NCI-H748 (cell line): ENCODE data around the gene SEC31B.

ENCODE experiments used
- DNase-seq: peaks from one replicate; lab custom pipeline; 2025; ENCODE audit not compliant: unreplicated experiment; lab: John Stamatoyannopoulos, UW

SEC31B gene

DNA sequence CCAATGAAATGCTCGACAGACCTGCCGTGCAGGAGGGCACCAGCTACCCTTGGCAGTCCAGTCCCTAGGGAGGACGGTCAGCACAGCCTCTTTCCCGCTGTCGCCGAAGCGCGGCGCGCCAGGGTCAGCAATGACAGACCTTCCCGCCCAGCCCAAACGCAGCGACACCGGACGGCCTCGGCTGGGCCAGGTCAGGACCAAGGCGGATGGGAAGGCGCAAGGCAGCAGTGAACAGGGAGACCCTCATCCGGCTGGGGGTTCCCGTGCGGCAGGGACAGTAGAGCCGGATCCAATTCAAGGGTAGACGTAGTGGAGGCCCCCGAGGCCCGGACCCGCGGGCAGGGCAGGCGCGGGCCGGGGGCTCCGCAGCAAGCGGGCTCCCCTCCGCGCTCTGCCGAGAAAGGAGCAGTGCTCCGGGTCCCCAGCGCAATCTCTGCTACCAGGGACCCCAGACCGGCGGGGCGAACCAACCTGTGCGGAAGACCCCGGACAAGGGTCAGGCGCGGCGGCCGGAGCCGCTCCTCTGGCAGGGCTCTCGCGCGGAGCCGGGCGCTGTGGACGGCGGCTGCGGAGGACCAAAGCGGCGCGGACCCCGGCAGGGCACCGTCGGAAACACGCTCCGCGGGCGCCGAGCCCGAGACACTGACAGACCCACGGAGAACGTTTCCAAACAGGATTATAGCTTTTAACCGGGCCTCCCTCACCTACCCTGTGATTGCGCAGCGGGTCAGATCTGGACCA, at the start of gene SEC31B:
TSS of gene SEC31B (minus strand) at position 551 of the 741 bp plus-strand sequence. CDS start 2,909 bp downstream, outside the sequence.
- peak; percentile 74 for DNase-seq

GRCh38 chr10:100568912-100569311, 49.3 kb upstream of the SEC31B start:
- DNase-seq, result no peak

DNA sequence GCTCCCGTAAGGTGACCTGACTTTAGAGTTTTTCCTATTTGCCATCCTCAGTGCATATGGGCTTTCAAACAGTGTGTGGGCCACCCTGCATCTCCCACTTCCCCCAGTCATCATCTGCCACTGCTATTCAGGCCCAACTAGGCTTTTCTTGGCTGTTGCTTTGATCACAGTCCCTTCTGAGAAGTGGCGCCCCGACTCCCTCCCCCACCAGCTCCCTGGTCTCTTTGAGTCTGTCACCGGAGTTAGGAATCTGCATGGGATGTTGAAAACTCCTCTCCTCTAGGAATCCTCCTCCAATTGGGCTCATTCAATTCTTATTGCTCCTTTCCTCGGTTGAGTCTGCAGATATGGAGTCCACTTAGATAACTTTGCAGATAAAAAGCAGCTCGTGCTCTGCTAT, 48.2 kb upstream of the SEC31B start:
- DNase-seq, result no peak

DNA sequence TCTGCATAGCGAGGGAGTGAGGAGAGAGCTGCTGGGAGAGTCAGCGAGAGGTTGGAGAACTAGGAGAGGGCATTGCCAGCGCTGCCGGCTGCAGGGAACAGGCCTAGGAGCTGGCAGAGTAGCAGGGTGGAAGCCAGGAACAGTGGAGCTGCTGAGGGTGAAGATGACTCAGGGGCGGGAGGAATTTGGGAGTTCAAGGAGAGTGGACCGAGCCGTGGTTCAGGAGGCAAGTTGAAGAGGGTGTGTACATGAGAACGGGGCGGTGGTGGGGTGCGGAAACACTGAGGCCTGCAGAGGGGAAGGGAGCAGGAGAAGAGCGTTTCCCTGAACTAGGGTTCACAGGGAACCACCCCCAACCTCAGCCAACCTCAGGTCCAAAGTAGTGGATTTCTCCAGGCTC, 47.6 kb upstream of the SEC31B start:
- no peak for DNase-seq

GRCh38 chr10:100566561-100566960, 46.9 kb upstream of the SEC31B start:
- no peak for DNase-seq

DNA sequence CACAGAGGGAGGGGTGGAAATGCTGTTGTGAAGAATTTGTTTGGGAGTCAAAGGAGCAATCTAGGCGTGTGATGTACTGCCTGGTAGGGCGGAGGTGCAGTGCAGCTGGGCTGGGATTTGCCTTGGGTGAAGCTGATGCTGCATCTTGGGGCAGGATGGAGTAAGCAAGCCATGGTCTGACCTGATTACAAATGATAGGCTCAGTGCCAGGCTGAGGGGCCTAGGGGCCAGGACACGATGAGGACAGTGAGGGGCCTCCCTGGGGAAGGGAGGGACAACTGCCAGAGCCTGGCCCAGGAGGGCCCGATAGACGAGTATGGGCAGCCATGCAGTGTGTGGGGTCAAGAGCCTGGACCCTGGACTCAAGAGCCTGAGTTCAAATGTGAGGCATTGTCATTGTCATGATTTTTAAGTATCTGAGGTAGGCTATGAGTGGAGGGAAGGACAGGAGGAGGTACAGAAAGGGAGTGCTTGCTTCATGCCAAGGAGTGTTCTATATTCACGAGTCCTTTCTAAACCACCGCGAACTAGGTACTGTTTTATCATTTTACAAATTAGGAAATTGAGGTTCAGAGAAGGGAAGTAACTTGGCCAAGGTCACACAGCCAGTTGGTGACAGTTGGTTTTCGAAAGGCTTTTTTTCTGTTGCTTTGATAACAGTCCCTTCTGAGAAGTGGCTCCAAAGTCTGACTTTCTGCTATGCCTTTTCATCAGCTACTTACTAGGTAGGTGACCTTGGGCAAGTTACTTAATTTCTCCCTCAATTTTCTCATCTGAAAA, 45.7 kb upstream of the SEC31B start:
- DNase-seq, result no peak

DNA sequence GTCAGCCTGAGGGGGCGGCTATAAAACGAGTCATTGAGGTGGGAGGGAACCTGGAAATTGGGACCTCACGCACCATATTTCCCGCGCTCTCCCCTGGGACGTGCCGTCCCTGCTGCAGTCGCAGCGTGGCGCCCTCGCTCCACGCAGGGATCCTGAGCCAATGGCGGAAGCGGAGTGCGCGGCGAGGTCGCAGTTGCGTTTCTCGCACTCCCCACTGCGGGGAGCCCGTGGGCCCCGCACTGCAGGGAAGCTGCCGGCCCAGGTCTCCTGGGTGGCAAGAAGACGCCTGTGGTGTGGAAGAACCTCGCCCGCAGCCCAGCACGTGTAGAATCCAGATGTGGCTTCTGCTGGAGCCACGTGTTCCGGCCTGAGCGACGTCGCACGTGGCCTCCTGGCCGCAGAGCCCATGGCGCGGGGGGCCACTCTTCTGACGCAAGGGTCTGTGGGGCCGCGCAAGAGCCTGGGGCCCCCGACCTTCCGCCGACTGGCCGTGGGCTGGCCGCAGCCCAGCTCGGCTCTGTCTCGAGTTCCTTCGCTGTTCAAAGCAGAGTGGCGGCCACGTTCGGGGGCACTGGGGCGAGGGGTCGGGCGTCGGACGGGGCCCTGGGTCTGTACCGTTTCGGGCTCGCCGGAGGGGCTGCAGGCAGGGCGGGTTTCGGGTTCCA, 42.5 kb upstream of the SEC31B start:
- DNase-seq, result no peak

DNA sequence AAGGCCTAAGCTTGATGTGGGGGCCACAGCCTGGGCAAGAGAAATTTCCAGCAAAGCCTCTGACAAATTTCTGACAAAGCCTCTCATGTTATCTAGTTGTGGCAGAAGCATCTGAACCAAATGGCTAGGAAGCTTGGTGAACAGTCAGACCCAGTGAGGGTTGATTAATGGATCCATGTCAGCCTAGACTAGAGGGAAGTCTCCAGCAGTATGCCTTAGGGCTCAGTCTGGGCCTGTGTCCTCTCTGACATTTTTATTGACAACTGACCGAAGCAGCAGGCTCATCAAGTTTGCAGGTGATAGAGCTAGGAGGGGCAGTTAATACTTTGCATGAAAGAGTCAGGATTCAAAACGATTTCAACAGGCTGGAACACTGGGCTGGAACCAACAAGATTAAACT, 41.3 kb upstream of the SEC31B start:
- no peak for DNase-seq

DNA sequence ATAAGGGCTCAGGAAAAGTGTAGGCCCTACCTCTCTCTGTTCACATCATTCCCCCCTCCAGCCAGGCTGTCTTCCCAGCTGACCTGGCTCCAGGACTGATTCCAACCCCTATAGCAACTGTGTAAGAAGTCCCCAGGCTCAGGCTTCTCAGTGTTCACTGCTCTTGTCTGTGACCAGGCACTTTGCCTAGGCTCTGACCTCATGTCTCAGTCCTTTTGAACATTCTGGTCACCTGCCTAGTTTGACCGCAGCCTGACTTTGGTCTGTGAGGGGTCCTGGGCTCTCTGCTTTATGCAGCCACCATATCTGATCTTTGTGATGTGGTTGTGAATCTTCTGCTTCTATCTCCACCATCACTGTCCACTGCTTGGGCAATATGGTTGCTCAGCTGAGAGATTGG, 40.6 kb upstream of the SEC31B start:
- DNase-seq, result no peak

DNA sequence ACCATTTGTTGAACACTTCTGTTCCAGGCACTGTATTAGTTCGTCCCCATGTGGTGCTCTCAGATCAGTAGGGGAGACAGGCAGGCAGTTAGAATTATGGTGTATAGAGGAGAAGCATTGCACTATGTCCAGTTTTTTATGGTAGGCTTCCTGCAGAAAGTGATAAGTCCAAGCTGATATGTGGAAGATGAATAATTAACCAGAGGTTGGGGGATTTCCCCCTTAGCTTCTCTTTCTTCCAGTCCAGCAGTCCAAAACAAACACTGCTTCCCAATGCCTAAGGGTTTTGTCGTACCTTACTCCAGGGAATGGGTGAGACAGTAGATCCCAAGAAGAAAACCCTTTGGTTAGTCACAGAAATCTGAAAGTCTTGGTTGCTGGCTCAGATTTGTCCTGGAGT, 35.2 kb upstream of the SEC31B start:
- DNase-seq, result no peak

DNA sequence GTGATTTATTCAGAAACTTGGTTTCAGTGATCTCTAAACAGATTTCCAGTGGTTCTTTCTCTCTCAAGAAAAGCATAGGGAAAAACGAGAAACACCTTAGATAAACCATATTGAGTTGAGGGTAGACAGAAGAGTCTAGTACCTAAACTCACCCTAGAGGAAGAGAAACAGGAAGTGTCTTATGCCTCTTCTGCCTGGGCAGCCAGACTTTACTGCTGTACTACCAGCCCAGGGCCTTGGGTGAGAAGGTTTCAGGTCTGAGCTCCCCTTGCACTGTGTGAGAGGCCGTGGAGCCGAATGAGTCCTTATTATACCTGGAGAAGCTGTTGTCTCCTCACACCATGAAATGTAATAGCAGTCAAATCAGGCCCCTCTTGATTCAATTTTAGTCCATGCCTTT, 34.3 kb upstream of the SEC31B start:
- DNase-seq, result no peak

GRCh38 chr10:100551738-100552137, 32.1 kb upstream of the SEC31B start:
- DNase-seq, result no peak

DNA sequence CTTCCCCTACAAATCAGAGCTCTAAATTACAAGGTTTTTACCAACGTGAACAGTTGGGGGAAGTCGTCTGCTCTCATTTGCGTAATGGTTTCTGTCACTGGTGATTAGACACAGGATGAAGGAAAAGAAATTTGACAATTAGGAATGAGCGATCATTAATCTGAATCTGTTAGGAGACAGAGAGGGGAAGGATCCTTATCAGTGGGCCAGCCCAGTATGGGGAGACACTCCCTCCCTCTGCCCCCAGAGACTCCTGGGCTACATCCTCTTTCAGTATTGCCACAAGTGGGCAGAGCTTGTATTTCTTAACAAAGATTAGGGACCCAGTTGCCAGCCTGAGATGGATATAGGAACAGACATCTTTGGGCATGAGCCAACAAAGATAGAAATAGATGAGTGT, 31.5 kb upstream of the SEC31B start:
- DNase-seq, result no peak

DNA sequence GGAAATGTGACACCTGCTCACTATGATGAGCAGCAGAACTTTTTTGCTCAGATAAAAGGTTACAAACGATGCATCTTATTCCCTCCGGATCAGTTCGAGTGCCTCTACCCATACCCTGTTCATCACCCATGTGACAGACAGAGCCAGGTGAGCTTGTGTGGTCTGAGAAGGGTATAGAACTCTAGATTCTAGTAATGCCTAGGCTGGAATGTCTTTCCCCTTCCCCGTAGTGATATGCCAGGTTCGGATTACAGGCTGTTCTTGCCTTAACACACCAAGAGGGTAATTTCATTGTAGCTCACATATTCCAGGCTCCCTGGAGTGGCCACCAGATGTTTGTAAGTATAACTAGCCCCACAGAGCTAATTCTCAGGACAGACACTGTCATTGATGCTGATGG, 25.3 kb upstream of the SEC31B start:
- DNase-seq, result no peak

GRCh38 chr10:100537475-100537874, 17.8 kb upstream of the SEC31B start:
- DNase-seq, result no peak

GRCh38 chr10:100535715-100536353, 16.2 kb upstream of the SEC31B start, which contains the start of gene HIF1AN:
Gene HIF1AN (plus strand): TSS chr10:100535943. CDS start chr10:100535959, 16 bp downstream.
- DNase-seq, result peak; percentile 91

DNA sequence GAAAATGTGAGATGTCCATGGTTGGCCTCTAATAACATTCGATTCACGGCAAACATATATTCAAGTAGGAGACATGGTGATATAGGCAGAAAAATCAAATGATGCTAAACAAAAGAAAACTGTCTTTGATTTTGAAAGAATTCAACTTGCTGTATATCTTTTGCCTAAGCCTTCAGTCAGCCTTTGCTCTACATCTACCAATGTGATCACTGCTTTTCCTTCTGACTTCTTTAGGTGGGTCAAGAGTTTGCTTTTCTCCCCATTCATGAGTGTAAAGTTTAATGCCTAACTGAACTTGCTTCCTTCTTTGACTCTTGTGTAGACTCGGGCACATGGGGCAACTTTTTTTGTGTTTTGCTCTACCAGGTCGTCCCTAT, 15.7 kb upstream of the SEC31B start:
- DNase-seq, result no peak

DNA sequence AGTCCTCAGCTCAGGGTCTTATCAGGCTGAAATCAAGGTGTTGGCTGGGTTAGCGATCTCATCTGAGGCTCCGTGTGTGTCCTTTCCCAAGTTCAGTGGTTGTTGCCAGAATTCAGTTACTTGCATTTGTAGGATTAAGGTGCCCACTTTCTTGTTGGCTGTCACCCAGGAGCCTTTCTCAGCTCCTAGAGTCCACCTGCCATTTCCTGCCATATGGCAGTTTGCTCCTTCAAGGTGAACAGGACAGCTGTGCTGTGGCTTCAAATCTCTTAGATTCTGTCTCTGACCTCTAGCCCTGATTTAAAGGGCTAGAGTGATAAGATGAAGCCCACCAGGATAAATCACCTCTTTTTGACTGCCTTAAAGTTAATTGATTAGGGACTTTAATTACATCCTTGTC, 15.1 kb upstream of the SEC31B start:
- no peak for DNase-seq

- no peak for DNase-seq
Observed at GRCh38 chr10:100531761-100532160, 12.1 kb upstream of the SEC31B start.

- DNase-seq, result peak; percentile 81
Observed at GRCh38 chr10:100529475-100530298, 10.0 kb upstream of the SEC31B start, which contains the start of gene NDUFB8. Gene NDUFB8 (minus strand): TSS chr10:100529871. CDS start chr10:100529851, 20 bp downstream.
